ENCODE results near the gene BUD13. TPM values are rescaled to one million over a fixed set of nuclear protein-coding genes. Genes with fewer than 3 reads are reported as not detected.
A peak's percentile ranks its signal among the peaks of the same experiment; 100 is the strongest.

The BUD13 gene
- total and polyA plus RNA-seq, 9 of the 15 experiments (the other 6 are each of a cell fraction or from before 2014, with no cell fraction given) = 9.5 to 34.1 (median 27.1) TPM

GRCh38 chr11:116730241-116730561, 42.6 kb downstream of the BUD13 start (continued):
- TF ChIP-seq RREB1 (CRISPR knock-in tag; IDR thresholded peaks at IDR 0.05) (no peak), NFATC3 (IDR thresholded peaks at IDR 0.05) (no peak)

GRCh38 chr11:116729501-116730240, 43.1 kb downstream of the BUD13 start:
- in situ Hi-C loops (cut with MboI) (loop anchor here (10.0 kb wide), 1 partner anchor 375 kb away; no protein-coding TSS in a partner anchor), intact Hi-C loops (cut with micrococcal nuclease) (loop anchor here (10.0 kb wide), 1 partner anchor 105 kb away; the partner anchor contains the start of gene APOA1)
- H3K79me2 ChIP-seq (ENCODE audit: control insufficient read depth, insufficient read depth, low read length) = no peaks in the 10 kb centered on the region
- FAIRE-seq (no peak), ATAC-seq (no peak), DNase-seq (ENCODE audit: extremely low read depth in 1 of 4, low spot score in 3 of 4) (no peak)
- WGBS (ENCODE audit: insufficient coverage, low coverage, missing lambda C conversion rate) = 3% methylated on average over 7 of the region's 8 CpGs
- H3K4me2 ChIP-seq (ENCODE audit: insufficient read depth, low read length) = no peak overlapping the region
- 0 out of 4 replicates have a peak overlapping the region, but pooled peaks of 1 of the 2 experiments have one; percentile 39 for H3K9ac ChIP-seq (ENCODE audit: insufficient read depth in 1 of 2, low read depth in 2 of 2, low read length in 2 of 2)
- no peaks in the 10 kb centered on the region for H3K36me3 ChIP-seq (ENCODE audit: control insufficient read depth, insufficient read depth, low read length)
- peaks cover 8% of the 10 kb centered on the region; the same call in 1 of the 2 replicates for H4K20me1 ChIP-seq (replicated peaks; ENCODE audit: control insufficient read depth, insufficient read depth, low read length)
- H3K4me1 ChIP-seq (replicated peaks in 1 of 2; ENCODE audit: control insufficient read depth in 2 of 2, insufficient read depth in 2 of 2, low read length in 2 of 2) = peaks cover 0 to 3% of the 10 kb centered on the region in 2 experiments; a peak in 1 of 5 replicates
- H2AFZ ChIP-seq (ENCODE audit: low read depth, low read length) = no peak overlapping the region
- H3K4me3 ChIP-seq = no peak overlapping the region
- H3K9me1 ChIP-seq (ENCODE audit: control insufficient read depth, insufficient read depth, low read length) = no peaks in the 10 kb centered on the region
- no TSS peak for BruUV-seq (replicated peaks)
- H3K27ac ChIP-seq (ENCODE audit: extremely low read depth, low read depth, low read length) = no peak overlapping the region
- ChIA-PET CTCF (ENCODE audit: low intra/inter-chr PET ratio) (no interaction called here), POLR2A (interaction anchor here (0.9 kb wide), 1 partner anchor 21 kb away, joined by 3 read pairs; no protein-coding TSS in a partner anchor)
- H3K27me3 ChIP-seq (ENCODE audit: control insufficient read depth in 2 of 2, insufficient read depth in 2 of 2, low read length in 2 of 2) = peaks cover 24 to 70% of the 10 kb centered on the region in 2 experiments; a peak in 4 of 5 replicates
- no peaks in the 10 kb centered on the region for H3K9me3 ChIP-seq (replicated peaks; ENCODE audit: control insufficient read depth, insufficient read depth, low read depth, low read length)
- TF ChIP-seq PHB (CRISPR knock-in tag; IDR thresholded peaks at IDR 0.05) (no peak), RBFOX2 (IDR thresholded peaks at IDR 0.05; ENCODE audit: low read depth, low read length) (no peak), KDM4B (IDR thresholded peaks at IDR 0.05; ENCODE audit: borderline replicate concordance in 2 of 2, low read depth in 1 of 2) (no peak), ZNF395 (CRISPR knock-in tag; IDR thresholded peaks at IDR 0.05) (no peak), NR0B1 (IDR thresholded peaks at IDR 0.05; ENCODE audit: partially characterized antibody) (no peak), HSF4 (CRISPR knock-in tag; IDR thresholded peaks at IDR 0.05; ENCODE audit: borderline replicate concordance) (no peak), ZNF224 (CRISPR knock-in tag; IDR thresholded peaks at IDR 0.05) (no peak)
